HL-60/S4 treated with phorbol 12-myristate 13-acetate at 8.2 ng/mL for 4 days and 3 days (cell line): ENCODE results near the gene C16orf82.

Experiments used
- in situ Hi-C: fragments of 300-500 bp; cut with MboI; formaldehyde crosslinking; loops from 2 replicates; pipeline ENCODE4 v1.15.0; 2022; ENCODE audit warnings: low sequenced_read_pairs

The C16orf82 gene

GRCh38 chr16:27066668-27067537, at the start of gene C16orf82:
Gene C16orf82 (plus strand): TSS chr16:27066927.
- in situ Hi-C loops, result no loop called here

- in situ Hi-C loops, result no loop called here
These were observed 46.7 kb upstream of the C16orf82 start for GRCh38 chr16:27020031-27020430.

DNA sequence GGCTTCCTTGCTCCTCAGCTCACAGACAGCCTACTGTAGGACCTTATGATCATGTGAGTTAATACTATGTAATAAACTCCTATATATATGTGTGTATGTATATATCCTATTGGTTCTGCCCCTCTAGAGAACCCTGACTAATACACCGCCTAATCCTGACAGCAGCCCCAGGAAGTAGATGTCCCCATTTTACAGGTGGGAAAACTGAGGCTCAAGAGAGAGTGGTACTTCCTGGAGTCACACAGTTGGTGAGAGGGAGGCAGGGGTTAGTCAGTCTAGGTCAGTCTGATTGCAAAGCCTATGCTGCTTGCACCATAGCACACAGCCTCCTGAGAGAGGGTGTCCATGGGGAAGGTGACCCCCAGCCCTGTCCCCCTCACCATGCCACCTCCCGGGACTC, 42.7 kb upstream of the C16orf82 start:
- in situ Hi-C loops, result no loop called here

DNA sequence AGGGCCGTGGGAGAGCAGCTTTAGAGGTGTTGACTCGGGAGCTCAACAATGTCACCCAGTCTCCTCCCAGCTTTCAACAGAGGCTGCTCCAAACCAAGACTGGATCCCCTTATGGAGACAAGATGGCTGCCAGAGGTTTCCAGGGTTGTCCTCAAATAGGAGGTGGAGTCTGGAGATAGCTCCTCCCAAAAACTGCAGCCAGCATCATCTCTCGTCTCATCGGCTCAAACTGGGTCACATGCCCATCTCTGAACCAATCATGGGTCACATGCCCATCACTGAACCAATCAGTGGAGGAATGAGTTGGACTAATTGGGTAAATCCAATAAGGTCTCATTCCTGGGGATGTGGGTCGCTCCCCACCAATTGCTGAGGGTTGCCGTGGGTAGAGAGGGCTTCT, 41.1 kb upstream of the C16orf82 start:
- in situ Hi-C loops, result no loop called here

GRCh38 chr16:27027971-27028370, 38.8 kb upstream of the C16orf82 start:
- in situ Hi-C loops, result no loop called here

DNA sequence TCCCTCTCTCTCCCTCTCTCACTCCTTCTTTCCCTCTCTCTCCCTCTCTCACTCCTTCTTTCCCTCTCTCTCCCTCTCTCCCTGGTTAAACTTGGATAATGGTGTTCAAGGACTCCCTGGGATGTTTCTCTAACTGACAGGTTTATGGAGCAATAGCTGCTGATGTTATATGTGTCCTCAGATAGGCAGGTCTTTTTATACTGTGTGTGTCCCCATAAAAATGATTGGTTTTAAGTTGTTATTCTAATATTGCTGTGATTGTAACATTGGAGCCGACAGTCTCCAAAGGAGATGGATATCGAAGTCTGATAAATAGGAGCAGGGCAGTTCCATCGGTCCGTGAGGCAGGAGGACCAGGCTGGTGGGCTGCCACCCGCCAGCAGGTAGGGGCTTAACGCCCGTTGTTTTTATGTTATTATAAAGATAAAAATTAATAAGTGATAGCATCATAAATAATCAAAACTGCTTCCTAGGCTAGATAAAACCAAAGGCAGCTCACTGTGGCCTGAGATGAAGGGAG, 38.1 kb upstream of the C16orf82 start:
- in situ Hi-C loops, result no loop called here

DNA sequence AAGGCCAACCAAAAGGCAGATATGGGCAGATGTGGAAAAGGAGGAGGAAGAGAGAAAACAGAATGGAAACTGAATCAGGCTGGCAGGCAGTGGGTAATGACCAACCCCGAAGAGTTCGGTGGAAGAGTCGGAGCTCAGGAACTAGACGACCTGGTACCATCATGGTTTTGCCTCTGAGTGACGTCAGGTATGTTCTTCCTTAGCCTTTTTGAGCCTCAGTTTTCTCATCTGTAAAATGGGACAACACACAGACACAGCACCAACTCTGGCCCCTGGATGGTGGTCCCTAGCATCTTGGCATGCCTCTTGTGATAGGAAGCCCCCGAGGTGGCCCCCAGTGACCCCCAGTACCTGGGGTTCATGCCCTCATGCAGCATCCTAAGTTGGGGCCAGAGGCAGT, 37.2 kb upstream of the C16orf82 start:
- in situ Hi-C loops, result no loop called here

GRCh38 chr16:27033281-27033979, 33.3 kb upstream of the C16orf82 start:
- in situ Hi-C loops, result no loop called here

DNA sequence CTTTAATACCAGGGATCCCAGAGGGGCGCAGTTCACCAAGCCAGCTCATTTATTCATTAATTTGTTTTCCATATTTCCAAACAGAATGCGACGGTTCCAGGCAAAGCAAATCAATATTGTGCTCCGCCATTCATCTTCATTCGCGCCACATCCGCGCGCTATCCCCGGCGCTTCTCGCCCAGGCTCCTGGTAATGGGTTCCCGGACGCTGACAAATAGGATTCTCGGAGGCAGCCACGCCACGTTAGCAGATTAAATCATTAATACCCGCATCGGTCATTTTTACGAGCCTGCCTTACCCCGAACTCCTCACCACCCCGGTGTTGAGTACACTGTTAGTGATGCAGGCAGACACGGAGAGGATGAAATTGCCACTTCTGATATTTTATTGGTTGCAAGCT, 26.0 kb upstream of the C16orf82 start:
- in situ Hi-C loops, result no loop called here

DNA sequence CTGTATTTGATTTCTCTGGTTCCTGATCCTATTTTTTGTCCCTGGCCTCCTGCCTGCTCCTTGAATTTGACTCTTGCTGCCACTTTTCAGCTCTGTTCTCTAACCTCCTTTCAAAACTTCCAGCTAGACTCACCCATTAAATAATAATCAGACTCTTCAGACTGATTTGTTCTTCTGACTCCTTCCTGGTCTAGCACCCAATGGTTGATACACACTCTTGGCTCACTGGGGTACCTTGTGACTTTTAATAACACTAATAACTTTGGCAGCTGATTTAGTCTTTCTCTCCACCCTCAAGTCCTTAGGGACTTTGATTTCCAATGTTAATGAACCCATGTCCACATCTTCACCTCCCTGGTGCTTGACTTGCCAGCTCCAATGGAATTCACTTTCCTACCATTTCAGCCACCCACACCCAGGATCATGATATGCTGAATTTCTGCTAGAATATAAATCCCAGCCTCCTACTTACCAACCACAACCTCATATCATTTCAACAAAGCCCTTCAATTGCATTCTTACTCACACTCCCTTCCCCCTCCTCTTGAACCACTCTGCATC, 19.7 kb upstream of the C16orf82 start:
- in situ Hi-C loops, result no loop called here

DNA sequence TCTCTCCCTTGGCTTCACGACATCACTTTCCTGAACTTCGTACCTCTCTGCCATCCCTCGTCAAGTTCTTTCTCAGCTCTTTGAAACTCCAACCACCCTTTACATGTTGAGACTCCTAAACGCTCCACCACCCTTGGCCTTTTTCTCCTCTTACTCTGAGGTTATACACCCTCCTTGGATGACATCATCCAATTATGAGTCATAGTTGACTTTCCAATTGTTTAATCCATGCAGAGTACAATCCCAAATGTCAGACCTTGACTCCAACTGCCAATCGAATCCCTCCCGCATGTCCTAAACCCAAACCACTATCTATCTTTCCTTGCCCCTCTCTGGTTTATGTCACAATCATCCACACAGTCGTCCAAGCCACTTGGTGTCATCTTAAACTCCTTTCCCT, 18.4 kb upstream of the C16orf82 start:
- in situ Hi-C loops, result no loop called here

- in situ Hi-C loops, result no loop called here
These were observed 17.6 kb upstream of the C16orf82 start for GRCh38 chr16:27049117-27049516.

- in situ Hi-C loops, result no loop called here
These were observed 14.7 kb upstream of the C16orf82 start for GRCh38 chr16:27052007-27052406.

GRCh38 chr16:27053996-27054395, 12.7 kb upstream of the C16orf82 start:
- in situ Hi-C loops, result no loop called here

DNA sequence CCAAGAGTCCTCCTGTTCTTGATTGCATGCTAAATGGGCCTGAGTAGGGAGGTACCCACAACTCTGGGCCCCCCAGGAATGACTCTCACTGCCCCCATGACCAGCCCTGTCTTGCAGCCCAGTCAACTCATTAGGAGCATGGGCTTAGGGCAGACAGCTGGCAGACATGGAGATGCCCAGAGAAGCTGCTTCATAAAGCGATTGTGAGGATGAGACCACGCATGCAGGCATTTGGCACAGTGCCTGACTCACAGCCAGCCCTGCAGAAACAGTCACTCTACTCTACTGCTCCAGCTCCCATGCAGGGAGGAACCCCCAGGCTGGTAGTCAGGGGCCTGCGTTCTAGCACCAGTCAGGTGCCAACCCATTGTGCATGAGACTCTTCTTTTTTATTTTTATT, 8.4 kb upstream of the C16orf82 start:
- in situ Hi-C loops, result no loop called here

- in situ Hi-C loops, result no loop called here
These were observed 4.0 kb downstream of the C16orf82 start for GRCh38 chr16:27070776-27071175.

- in situ Hi-C loops, result no loop called here
These were observed 7.0 kb downstream of the C16orf82 start for GRCh38 chr16:27073733-27074132.

DNA sequence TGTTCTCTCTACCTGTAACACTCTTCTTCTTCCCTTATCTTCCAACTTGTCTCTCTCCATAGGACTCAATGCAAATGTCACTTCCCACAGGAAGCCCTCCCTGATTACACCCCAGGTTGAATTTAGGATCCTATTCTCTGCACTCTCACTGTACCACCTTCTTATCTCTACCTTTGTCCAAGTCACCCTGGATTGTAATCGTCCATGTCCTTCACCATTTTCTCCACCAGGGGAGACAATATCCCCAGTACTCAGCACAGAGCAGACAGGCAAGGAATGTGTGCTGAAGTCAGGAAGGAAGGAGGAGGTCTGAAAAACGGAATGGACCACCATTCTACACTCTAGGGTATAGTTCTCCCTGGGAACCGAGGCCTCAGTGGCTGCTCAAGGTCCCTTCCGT, 14.2 kb downstream of the C16orf82 start:
- in situ Hi-C loops, result no loop called here

GRCh38 chr16:27083861-27084261, 17.1 kb downstream of the C16orf82 start:
- in situ Hi-C loops, result no loop called here

GRCh38 chr16:27084307-27085028, 17.7 kb downstream of the C16orf82 start:
- in situ Hi-C loops, result no loop called here

DNA sequence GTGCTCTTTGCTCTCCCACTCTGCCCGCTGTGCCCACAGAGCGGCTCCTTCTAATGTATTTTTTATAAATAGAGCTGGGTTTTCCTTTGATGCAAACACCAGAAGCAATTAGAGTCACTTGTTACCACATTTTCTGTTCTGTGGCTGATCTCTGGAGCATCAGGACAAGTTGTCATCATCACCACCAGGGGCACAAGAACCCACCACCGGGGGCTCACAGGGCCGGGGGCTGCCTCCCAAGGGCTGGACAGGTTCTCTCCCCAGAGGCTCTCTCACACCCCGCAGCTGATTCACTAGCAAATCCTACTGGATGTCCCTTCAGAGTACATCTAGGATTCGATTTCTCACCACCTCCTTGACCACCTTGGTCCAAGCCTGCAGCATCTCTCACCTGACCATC, 18.5 kb downstream of the C16orf82 start:
- in situ Hi-C loops, result no loop called here
